ENCODE data around the gene KCNIP4.

KCNIP4 gene

GRCh38 chr4:21535898-21536297 is 412.7 kb downstream of the KCNIP4 start:
- H3K4me1 Mint-ChIP-seq (ENCODE audit: low read depth): no peaks in the 10 kb centered on the region
- H3K9me3 Mint-ChIP-seq: peaks cover 4% of the 10 kb centered on the region
- H3K36me3 Mint-ChIP-seq (ENCODE audit: low read depth): no peaks in the 10 kb centered on the region
- H3K27ac Mint-ChIP-seq: no peak overlapping the region
- H3K27me3 Mint-ChIP-seq (ENCODE audit: low read depth): no peaks in the 10 kb centered on the region
- H3K4me3 Mint-ChIP-seq: no peak overlapping the region

GRCh38 chr4:21531048-21531447 is 417.5 kb downstream of the KCNIP4 start:
- Mint-ChIP-seq H3K9me3 (no peaks in the 10 kb centered on the region), H3K27ac (no peak overlapping the region), H3K36me3 (ENCODE audit: low read depth) (no peaks in the 10 kb centered on the region), H3K4me1 (ENCODE audit: low read depth) (no peaks in the 10 kb centered on the region), H3K27me3 (ENCODE audit: low read depth) (no peaks in the 10 kb centered on the region), H3K4me3 (no peak overlapping the region)

- Mint-ChIP-seq H3K9me3 (no peaks in the 10 kb centered on the region), H3K27me3 (ENCODE audit: low read depth) (no peaks in the 10 kb centered on the region), H3K4me1 (ENCODE audit: low read depth) (no peaks in the 10 kb centered on the region), H3K4me3 (no peak overlapping the region), H3K36me3 (ENCODE audit: low read depth) (no peaks in the 10 kb centered on the region), H3K27ac (no peak overlapping the region)
Observed at GRCh38 chr4:21529214-21529613, 419.4 kb downstream of the KCNIP4 start.

- Mint-ChIP-seq H3K9me3 (no peaks in the 10 kb centered on the region), H3K27ac (no peak overlapping the region), H3K4me3 (no peak overlapping the region), H3K36me3 (ENCODE audit: low read depth) (no peaks in the 10 kb centered on the region), H3K27me3 (ENCODE audit: low read depth) (no peaks in the 10 kb centered on the region), H3K4me1 (ENCODE audit: low read depth) (no peaks in the 10 kb centered on the region)
Observed at GRCh38 chr4:21522296-21522695, 426.3 kb downstream of the KCNIP4 start.

GRCh38 chr4:21517126-21517859 is 431.3 kb downstream of the KCNIP4 start:
- Mint-ChIP-seq H3K9me3 (no peaks in the 10 kb centered on the region), H3K27me3 (ENCODE audit: low read depth) (no peaks in the 10 kb centered on the region), H3K27ac (no peak overlapping the region), H3K4me1 (ENCODE audit: low read depth) (no peaks in the 10 kb centered on the region), H3K4me3 (no peak overlapping the region), H3K36me3 (ENCODE audit: low read depth) (no peaks in the 10 kb centered on the region)

GRCh38 chr4:21514022-21514694 is 434.4 kb downstream of the KCNIP4 start:
- no peak overlapping the region for H3K27ac Mint-ChIP-seq
- H3K27me3 Mint-ChIP-seq (ENCODE audit: low read depth): no peaks in the 10 kb centered on the region
- H3K4me3 Mint-ChIP-seq: no peak overlapping the region
- no peaks in the 10 kb centered on the region for H3K9me3 Mint-ChIP-seq
- H3K4me1 Mint-ChIP-seq (ENCODE audit: low read depth): no peaks in the 10 kb centered on the region
- H3K36me3 Mint-ChIP-seq (ENCODE audit: low read depth): no peaks in the 10 kb centered on the region

GRCh38 chr4:21512353-21512752 is 436.2 kb downstream of the KCNIP4 start:
- Mint-ChIP-seq H3K9me3 (no peaks in the 10 kb centered on the region), H3K4me3 (no peak overlapping the region), H3K36me3 (ENCODE audit: low read depth) (no peaks in the 10 kb centered on the region)

GRCh38 chr4:21507439-21507838 is 441.1 kb downstream of the KCNIP4 start:
- H3K4me3 Mint-ChIP-seq: no peak overlapping the region
- H3K4me1 Mint-ChIP-seq (ENCODE audit: low read depth): no peaks in the 10 kb centered on the region
- no peaks in the 10 kb centered on the region for H3K27me3 Mint-ChIP-seq (ENCODE audit: low read depth)
- no peaks in the 10 kb centered on the region for H3K9me3 Mint-ChIP-seq
- H3K27ac Mint-ChIP-seq: no peak overlapping the region
- no peaks in the 10 kb centered on the region for H3K36me3 Mint-ChIP-seq (ENCODE audit: low read depth)

More at GRCh38 chr4:21512353-21512752, 436.2 kb downstream of the KCNIP4 start:
- Mint-ChIP-seq H3K4me1 (ENCODE audit: low read depth) (no peaks in the 10 kb centered on the region), H3K27me3 (ENCODE audit: low read depth) (no peaks in the 10 kb centered on the region), H3K27ac (no peak overlapping the region)

GRCh38 chr4:21490682-21491081 is 457.9 kb downstream of the KCNIP4 start:
- Mint-ChIP-seq H3K9me3 (peaks cover 5% of the 10 kb centered on the region), H3K4me3 (no peak overlapping the region), H3K36me3 (ENCODE audit: low read depth) (no peaks in the 10 kb centered on the region), H3K27ac (no peak overlapping the region), H3K4me1 (ENCODE audit: low read depth) (no peaks in the 10 kb centered on the region), H3K27me3 (ENCODE audit: low read depth) (no peaks in the 10 kb centered on the region)

GRCh38 chr4:21476757-21477156 is 471.8 kb downstream of the KCNIP4 start:
- Mint-ChIP-seq H3K9me3 (no peaks in the 10 kb centered on the region), H3K4me1 (ENCODE audit: low read depth) (no peaks in the 10 kb centered on the region), H3K27ac (no peak overlapping the region), H3K27me3 (ENCODE audit: low read depth) (no peaks in the 10 kb centered on the region), H3K4me3 (no peak overlapping the region), H3K36me3 (ENCODE audit: low read depth) (no peaks in the 10 kb centered on the region)

GRCh38 chr4:21474195-21474594 is 474.4 kb downstream of the KCNIP4 start:
- H3K4me3 Mint-ChIP-seq: no peak overlapping the region
- no peaks in the 10 kb centered on the region for H3K27me3 Mint-ChIP-seq (ENCODE audit: low read depth)

GRCh38 chr4:21470535-21470934 is 478.0 kb downstream of the KCNIP4 start:
- Mint-ChIP-seq H3K27me3 (ENCODE audit: low read depth) (no peaks in the 10 kb centered on the region), H3K9me3 (no peaks in the 10 kb centered on the region), H3K4me3 (no peak overlapping the region), H3K27ac (no peak overlapping the region), H3K4me1 (ENCODE audit: low read depth) (no peaks in the 10 kb centered on the region), H3K36me3 (ENCODE audit: low read depth) (no peaks in the 10 kb centered on the region)

More at GRCh38 chr4:21474195-21474594, 474.4 kb downstream of the KCNIP4 start:
- no peaks in the 10 kb centered on the region for H3K9me3 Mint-ChIP-seq
- H3K27ac Mint-ChIP-seq: no peak overlapping the region
- no peaks in the 10 kb centered on the region for H3K4me1 Mint-ChIP-seq (ENCODE audit: low read depth)
- no peaks in the 10 kb centered on the region for H3K36me3 Mint-ChIP-seq (ENCODE audit: low read depth)

- no peaks in the 10 kb centered on the region for H3K9me3 Mint-ChIP-seq
- no peaks in the 10 kb centered on the region for H3K4me1 Mint-ChIP-seq (ENCODE audit: low read depth)
- no peak overlapping the region for H3K27ac Mint-ChIP-seq
- H3K27me3 Mint-ChIP-seq (ENCODE audit: low read depth): no peaks in the 10 kb centered on the region
- H3K4me3 Mint-ChIP-seq: no peak overlapping the region
- no peaks in the 10 kb centered on the region for H3K36me3 Mint-ChIP-seq (ENCODE audit: low read depth)
Observed at GRCh38 chr4:21469438-21470300, 478.9 kb downstream of the KCNIP4 start.

GRCh38 chr4:21467551-21467950 is 481.0 kb downstream of the KCNIP4 start:
- H3K36me3 Mint-ChIP-seq (ENCODE audit: low read depth): no peaks in the 10 kb centered on the region
- H3K9me3 Mint-ChIP-seq: no peaks in the 10 kb centered on the region
- H3K27me3 Mint-ChIP-seq (ENCODE audit: low read depth): no peaks in the 10 kb centered on the region
- no peak overlapping the region for H3K4me3 Mint-ChIP-seq
- no peak overlapping the region for H3K27ac Mint-ChIP-seq
- H3K4me1 Mint-ChIP-seq (ENCODE audit: low read depth): no peaks in the 10 kb centered on the region
